ENCODE results near the gene EPN1. TPM values are rescaled to one million over a fixed set of nuclear protein-coding genes. Genes with fewer than 3 reads are reported as not detected.

EPN1 gene
- total and polyA plus RNA-seq, 2 of the 8 experiments (the other 6 are each of a cell fraction or from before 2014, with no cell fraction given), result 49.6 to 200 TPM

DNA sequence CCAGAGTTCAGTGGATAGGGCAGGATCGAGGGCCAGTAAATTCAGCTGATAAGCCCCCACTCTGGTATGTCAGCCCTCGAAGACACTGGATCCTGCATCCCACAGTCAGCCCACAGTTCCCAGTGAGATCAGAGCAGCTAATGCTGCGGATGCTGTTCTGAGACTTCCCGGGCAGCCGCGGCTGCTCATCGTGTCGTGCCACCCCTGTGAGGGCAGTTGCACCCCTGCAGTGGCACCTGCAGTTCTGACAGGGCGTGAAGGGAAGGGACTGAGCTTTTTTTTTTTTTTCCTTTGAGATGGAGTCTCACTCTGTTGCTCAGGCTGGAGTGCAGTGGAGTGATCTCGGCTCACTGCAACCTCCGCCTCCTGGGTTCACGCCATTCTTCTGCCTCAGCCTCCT is 7.5 kb upstream of the EPN1 start (continued):
- no peak for TF ChIP-seq ATF2 (IDR thresholded peaks at IDR 0.05; ENCODE audit: low read length)
- no peak; the same call in 1 of the 2 replicates for TF ChIP-seq POLR2AphosphoS5 (IDR thresholded peaks at IDR 0.05; ENCODE audit: low read depth, low read length)
- no peak for TF ChIP-seq GABPA (IDR thresholded peaks at IDR 0.05; ENCODE audit: borderline replicate concordance, insufficient read depth, low read length)

Data from H1 (cell line).